Effector CD8-positive, alpha-beta T cell (primary cell): ENCODE data around the gene HOXA3.

Experiments used
- DNase-seq: peaks from one replicate; lab custom pipeline; 2025; lab: John Stamatoyannopoulos, UW

Gene HOXA3

GRCh38 chr7:27115221-27116026 is 37.0 kb downstream of the HOXA3 start:
- DNase-seq, result no peak

- no peak for DNase-seq
These were observed 37.5 kb downstream of the HOXA3 start for GRCh38 chr7:27114881-27115220.

- DNase-seq, result no peak
These were observed 38.2 kb downstream of the HOXA3 start for GRCh38 chr7:27113991-27114769.

- DNase-seq, result no peak
These were observed 39.1 kb downstream of the HOXA3 start for GRCh38 chr7:27112955-27113949.

GRCh38 chr7:27112361-27112760 is 40.0 kb downstream of the HOXA3 start:
- DNase-seq, result no peak

- DNase-seq, result no peak
These were observed 40.6 kb downstream of the HOXA3 start for GRCh38 chr7:27111751-27112277.

GRCh38 chr7:27111042-27111750 is 41.2 kb downstream of the HOXA3 start:
- no peak for DNase-seq

- DNase-seq, result no peak
These were observed 42.0 kb downstream of the HOXA3 start for GRCh38 chr7:27110186-27111031.

- no peak for DNase-seq
These were observed 42.8 kb downstream of the HOXA3 start for GRCh38 chr7:27109466-27110185.

GRCh38 chr7:27108390-27109127 is 43.8 kb downstream of the HOXA3 start:
- no peak for DNase-seq

- no peak for DNase-seq
These were observed 44.7 kb downstream of the HOXA3 start for GRCh38 chr7:27107391-27108381.

- no peak for DNase-seq
These were observed 45.5 kb downstream of the HOXA3 start for GRCh38 chr7:27106901-27107240.

GRCh38 chr7:27106181-27106900 is 46.0 kb downstream of the HOXA3 start:
- no peak for DNase-seq

- DNase-seq, result no peak
These were observed 46.9 kb downstream of the HOXA3 start for GRCh38 chr7:27105301-27106031.

GRCh38 chr7:27104341-27105058 is 47.9 kb downstream of the HOXA3 start:
- DNase-seq, result no peak
